GM06990 (cell line): ENCODE data around the gene CAMK2B.

Source experiments
- DNase-seq: peaks from one replicate; pipeline ENCODE4 v3.0.0-alpha.2; 2011; ENCODE audit not compliant: insufficient read length; ENCODE audit errors: extremely low read depth
- H3K27me3 ChIP-seq: replicated peaks from 2 replicates; pipeline ENCODE4 v1.6.0; 2011; ENCODE audit warnings: low read length; ENCODE audit not compliant: control insufficient read depth, insufficient read depth
- H3K36me3 ChIP-seq: 2 replicates; pipeline ENCODE4 v1.5.1; 2011; ENCODE audit warnings: low read length; ENCODE audit not compliant: control insufficient read depth, insufficient read depth
- H3K4me3 ChIP-seq: replicated peaks from 2 replicates; pipeline ENCODE4 v1.5.1; 2011; ENCODE audit warnings: low read depth, mild to moderate bottlenecking, control low read depth, low read length
- CTCF ChIP-seq: IDR thresholded peaks from 2 replicates; pipeline ENCODE4 v1.5.1; 2011; ENCODE audit warnings: low read length, control low read depth, mild to moderate bottlenecking, inconsistent platforms; ENCODE audit not compliant: insufficient read depth, poor library complexity, severe bottlenecking

Gene CAMK2B

GRCh38 chr7:44293561-44294324, 31.7 kb downstream of the CAMK2B start:
- Histone ChIP-seq H3K36me3 (no peaks in the 10 kb centered on the region), H3K27me3 (peaks cover 6% of the 10 kb centered on the region), H3K4me3 (no peak overlapping the region)
- no peak for TF ChIP-seq CTCF
- DNase-seq: no peak

- DNase-seq: no peak
- no peak for TF ChIP-seq CTCF
- H3K4me3 ChIP-seq: no peak overlapping the region
Observed at GRCh38 chr7:44292876-44293560, 32.4 kb downstream of the CAMK2B start.

GRCh38 chr7:44292420-44292817, 33.0 kb downstream of the CAMK2B start:
- no peak for DNase-seq
- Histone ChIP-seq H3K4me3 (no peak overlapping the region), H3K36me3 (no peaks in the 10 kb centered on the region), H3K27me3 (peaks cover 6% of the 10 kb centered on the region)
- no peak for TF ChIP-seq CTCF

More at GRCh38 chr7:44292876-44293560, 32.4 kb downstream of the CAMK2B start:
- Histone ChIP-seq H3K27me3 (peaks cover 6% of the 10 kb centered on the region), H3K36me3 (no peaks in the 10 kb centered on the region)

DNA sequence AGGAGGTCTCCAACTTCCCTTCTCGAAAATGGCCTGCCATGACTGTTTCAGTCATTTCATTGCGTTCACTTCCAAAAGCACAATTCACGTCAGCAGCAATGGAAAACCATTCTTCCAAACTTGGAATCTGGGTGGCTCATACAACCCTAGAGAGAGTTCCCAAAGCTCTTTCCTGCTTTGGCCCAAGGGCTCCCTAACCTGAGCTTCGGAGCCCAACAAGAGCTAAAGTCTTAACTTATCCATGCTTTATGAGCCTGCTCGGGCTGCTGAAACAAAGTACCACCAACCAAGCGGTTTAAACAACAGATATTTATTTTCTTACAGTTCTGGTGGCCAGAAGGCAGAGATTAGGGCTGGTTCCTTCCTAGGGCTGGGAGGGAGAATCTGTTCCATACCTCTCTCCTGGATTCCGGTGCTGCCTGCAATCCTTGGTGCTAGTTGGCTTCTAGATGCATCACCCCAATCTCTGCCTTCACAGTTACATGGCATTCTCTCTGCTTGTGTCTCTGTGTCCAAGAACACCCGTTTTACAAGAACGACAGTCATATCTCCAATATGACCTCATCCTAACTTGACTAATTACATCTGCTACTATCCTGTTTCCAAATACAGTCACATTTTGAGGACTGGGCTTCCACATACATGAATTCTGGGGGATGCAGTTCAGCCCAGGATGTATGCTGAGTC, 33.5 kb downstream of the CAMK2B start:
- H3K27me3 ChIP-seq: peaks cover 6% of the 10 kb centered on the region
- DNase-seq: no peak
- no peak overlapping the region for H3K4me3 ChIP-seq
- no peaks in the 10 kb centered on the region for H3K36me3 ChIP-seq
- no peak for TF ChIP-seq CTCF

GRCh38 chr7:44291066-44291732, 34.2 kb downstream of the CAMK2B start:
- no peak overlapping the region for H3K4me3 ChIP-seq
- peaks cover 6% of the 10 kb centered on the region for H3K27me3 ChIP-seq
- H3K36me3 ChIP-seq: no peaks in the 10 kb centered on the region
- no peak for TF ChIP-seq CTCF
- DNase-seq: no peak
